LNCaP clone FGC (cell line): ENCODE measurements around the gene JAGN1.
A peak's percentile ranks its signal among the peaks of the same experiment; 100 is the strongest.

Experiments
- DNase-seq: peaks from one replicate; pipeline ENCODE4 v3.0.0-alpha.2; 2011; ENCODE audit warnings: low read depth
- H3K4me3 ChIP-seq: 2 replicates; pipeline ENCODE4 v1.5.1; 2011; ENCODE audit warnings: mild to moderate bottlenecking, low read depth, low read length, control low read depth
- TF ChIP-seq, protein P1 (sequence below): IDR thresholded peaks from 2 replicates; pipeline ENCODE4 v1.5.1; 2012; ENCODE audit warnings: mild to moderate bottlenecking; ENCODE audit not compliant: control insufficient read depth, insufficient read depth; ENCODE audit errors: extremely low read depth

Gene JAGN1

GRCh38 chr3:9884555-9885165 lies 5.8 kb upstream of the JAGN1 start:
- no peak for DNase-seq
- no peak overlapping the region for H3K4me3 ChIP-seq
- TF ChIP-seq, protein P1, sequence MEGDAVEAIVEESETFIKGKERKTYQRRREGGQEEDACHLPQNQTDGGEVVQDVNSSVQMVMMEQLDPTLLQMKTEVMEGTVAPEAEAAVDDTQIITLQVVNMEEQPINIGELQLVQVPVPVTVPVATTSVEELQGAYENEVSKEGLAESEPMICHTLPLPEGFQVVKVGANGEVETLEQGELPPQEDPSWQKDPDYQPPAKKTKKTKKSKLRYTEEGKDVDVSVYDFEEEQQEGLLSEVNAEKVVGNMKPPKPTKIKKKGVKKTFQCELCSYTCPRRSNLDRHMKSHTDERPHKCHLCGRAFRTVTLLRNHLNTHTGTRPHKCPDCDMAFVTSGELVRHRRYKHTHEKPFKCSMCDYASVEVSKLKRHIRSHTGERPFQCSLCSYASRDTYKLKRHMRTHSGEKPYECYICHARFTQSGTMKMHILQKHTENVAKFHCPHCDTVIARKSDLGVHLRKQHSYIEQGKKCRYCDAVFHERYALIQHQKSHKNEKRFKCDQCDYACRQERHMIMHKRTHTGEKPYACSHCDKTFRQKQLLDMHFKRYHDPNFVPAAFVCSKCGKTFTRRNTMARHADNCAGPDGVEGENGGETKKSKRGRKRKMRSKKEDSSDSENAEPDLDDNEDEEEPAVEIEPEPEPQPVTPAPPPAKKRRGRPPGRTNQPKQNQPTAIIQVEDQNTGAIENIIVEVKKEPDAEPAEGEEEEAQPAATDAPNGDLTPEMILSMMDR = no peak

GRCh38 chr3:9886328-9886727 lies 4.1 kb upstream of the JAGN1 start:
- no peak for DNase-seq
- H3K4me3 ChIP-seq = no peak overlapping the region
- TF ChIP-seq, protein P1 = no peak

DNA sequence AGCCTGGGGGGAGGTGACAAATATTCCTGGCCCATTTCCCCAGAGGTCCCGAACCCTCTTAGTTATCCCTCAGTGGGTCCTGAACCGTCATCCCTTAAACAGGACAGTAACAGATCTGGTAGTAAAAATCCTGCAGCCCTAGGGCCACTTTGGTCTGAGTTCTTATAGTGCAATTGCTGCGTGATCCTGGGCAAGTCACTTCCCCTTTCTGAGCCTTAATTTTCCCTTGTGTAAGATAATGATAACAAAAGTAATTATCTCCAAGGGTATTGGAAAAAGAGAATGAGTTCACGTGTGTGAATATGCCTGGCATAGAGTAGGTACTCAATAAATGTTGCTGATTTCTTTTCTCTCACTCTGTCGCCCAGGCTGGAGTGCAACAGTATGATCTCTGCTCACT lies 2.9 kb upstream of the JAGN1 start:
- H3K4me3 ChIP-seq = no peak overlapping the region
- TF ChIP-seq, protein P1 = no peak
- no peak for DNase-seq

DNA sequence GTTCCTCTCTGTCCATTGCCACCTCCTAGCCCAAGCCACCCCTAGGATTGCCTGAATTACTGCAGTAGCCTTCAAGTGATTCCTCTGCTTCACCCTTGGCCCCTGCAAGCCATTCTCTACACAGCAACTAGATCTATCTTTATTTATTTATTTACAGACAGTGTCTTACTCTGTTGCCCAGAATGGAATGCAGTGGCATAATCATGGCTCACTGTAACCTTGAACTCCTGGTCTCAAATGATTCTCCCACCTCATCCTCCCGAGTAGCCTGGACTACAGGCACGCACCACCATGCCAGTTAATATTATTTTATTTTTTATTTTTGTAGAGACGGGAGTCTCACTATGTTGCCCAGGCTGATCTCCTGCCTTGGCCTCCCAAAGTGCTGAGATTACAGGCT lies 1.9 kb upstream of the JAGN1 start:
- H3K4me3 ChIP-seq = no peak overlapping the region
- no peak for DNase-seq
- TF ChIP-seq, protein P1 = no peak

- no peak overlapping the region for H3K4me3 ChIP-seq
- no peak for DNase-seq
- TF ChIP-seq, protein P1 = no peak
Measured at GRCh38 chr3:9889405-9889804, 1.0 kb upstream of the JAGN1 start.

- H3K4me3 ChIP-seq = peak overlapping the region; percentile 84
Measured at GRCh38 chr3:9891072-9891622, 737 bp downstream of the JAGN1 start.

More at GRCh38 chr3:9891072-9891622, 737 bp downstream of the JAGN1 start:
- TF ChIP-seq, protein P1 = no peak
- no peak for DNase-seq
